ENCODE measurements around the gene SNX11.

Gene SNX11

GRCh38 chr17:48100591-48101011, 7.0 kb upstream of the SNX11 start:
- TF ChIP-seq, protein P1, sequence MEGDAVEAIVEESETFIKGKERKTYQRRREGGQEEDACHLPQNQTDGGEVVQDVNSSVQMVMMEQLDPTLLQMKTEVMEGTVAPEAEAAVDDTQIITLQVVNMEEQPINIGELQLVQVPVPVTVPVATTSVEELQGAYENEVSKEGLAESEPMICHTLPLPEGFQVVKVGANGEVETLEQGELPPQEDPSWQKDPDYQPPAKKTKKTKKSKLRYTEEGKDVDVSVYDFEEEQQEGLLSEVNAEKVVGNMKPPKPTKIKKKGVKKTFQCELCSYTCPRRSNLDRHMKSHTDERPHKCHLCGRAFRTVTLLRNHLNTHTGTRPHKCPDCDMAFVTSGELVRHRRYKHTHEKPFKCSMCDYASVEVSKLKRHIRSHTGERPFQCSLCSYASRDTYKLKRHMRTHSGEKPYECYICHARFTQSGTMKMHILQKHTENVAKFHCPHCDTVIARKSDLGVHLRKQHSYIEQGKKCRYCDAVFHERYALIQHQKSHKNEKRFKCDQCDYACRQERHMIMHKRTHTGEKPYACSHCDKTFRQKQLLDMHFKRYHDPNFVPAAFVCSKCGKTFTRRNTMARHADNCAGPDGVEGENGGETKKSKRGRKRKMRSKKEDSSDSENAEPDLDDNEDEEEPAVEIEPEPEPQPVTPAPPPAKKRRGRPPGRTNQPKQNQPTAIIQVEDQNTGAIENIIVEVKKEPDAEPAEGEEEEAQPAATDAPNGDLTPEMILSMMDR (conservative IDR thresholded peaks at IDR 0.05) = no peak
- TF ChIP-seq ZFX (IDR thresholded peaks at IDR 0.05) = no peak
- H3K27ac ChIP-seq = peak overlapping the region; percentile 96

GRCh38 chr17:48101012-48101720, 6.4 kb upstream of the SNX11 start, which contains the start of gene CBX1:
TSS of gene CBX1 (minus strand) at chr17:48101478. CDS start at chr17:48077004, 24,474 bp downstream.
- H3K27ac ChIP-seq = peak within 1 kb of the TSS; percentile 96

DNA sequence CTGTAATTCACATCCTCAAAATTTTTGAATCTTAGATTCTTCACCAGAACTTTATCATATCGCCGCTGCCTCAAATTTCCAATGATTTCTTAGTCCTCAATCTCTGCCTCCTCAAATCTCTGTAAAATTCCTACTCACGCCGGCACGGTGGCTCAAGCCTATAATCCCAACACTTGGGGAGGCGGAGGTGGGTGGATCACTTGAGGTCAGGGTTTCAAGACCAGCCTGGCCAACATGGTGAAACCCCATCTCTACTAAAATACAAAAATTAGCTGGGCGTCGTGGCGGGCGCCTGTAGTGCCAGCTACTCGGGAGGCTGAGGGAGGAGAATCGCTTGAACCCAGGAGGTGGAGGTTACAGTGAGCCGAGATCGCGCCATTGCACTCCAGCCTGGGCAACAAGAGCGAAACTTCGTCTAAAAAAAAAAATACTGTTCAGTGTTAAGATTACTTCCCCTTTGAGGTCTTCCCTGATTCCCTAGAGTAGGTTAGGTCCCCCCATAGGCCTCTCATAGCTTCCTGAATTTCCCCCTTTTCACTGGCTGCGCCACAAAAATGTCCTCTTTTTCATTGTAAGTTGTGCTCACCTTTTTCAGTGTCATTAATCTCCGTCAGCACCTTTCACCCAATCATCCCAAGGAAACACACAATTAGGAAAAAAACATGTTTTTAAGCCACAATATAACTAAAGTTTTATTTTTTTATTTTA, 5.4 kb upstream of the SNX11 start:
- H3K27ac ChIP-seq = peak overlapping the region; percentile 96
- no peak for TF ChIP-seq ZFX (IDR thresholded peaks at IDR 0.05)

More at GRCh38 chr17:48101012-48101720, 6.4 kb upstream of the SNX11 start, which contains the start of gene CBX1:
- TF ChIP-seq, protein P1 (conservative IDR thresholded peaks at IDR 0.05) = no peak
- peak; percentile 72; the same call in 1 of the 2 replicates for TF ChIP-seq ZFX (IDR thresholded peaks at IDR 0.05)

DNA sequence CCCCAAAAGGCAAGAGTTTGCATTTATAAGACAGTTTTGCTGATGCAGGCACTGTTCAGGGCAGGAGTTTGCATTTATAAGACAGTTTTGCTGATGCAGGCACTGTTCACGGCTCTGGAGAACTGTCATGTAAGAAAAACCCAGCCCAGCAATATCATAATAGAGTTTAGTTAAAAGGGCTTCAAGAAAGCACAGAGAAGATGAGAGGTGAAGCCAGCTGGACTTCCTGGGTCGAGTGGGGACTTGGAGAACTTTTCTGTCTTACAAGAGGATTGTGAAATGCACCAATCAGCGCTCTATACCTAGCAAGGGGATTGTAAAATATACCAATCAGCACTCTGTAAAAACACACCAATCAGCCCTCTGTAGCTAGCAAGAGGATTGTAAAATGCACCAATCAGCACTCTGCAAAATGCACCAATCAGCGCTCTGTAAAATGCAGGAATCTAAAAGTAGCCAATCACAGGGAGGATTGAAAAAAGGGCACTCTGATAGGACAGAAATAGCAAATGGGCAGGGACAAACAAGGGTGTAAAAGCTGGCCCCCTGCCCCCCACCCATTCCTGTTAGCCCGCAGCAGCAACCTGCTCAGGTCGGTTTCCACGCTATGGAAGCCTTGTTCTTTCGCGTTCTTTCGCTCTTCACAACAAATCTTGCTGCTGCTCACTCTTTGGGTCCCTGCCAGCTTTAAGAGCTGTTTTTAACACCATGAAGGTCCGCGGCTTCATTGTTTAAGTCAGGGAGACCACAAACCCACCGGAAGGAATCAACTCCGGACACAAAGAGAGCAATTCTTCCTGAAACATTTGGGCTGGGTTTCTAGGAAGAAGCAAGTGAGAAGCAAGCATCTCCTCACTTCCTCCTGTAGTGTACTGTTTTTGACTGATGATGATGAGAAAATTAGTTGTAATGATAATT, 4.5 kb upstream of the SNX11 start:
- no peak overlapping the region for H3K27ac ChIP-seq
- TF ChIP-seq ZFX (IDR thresholded peaks at IDR 0.05) = no peak
- TF ChIP-seq, protein P1 (conservative IDR thresholded peaks at IDR 0.05) = no peak

- TF ChIP-seq, protein P1 (conservative IDR thresholded peaks at IDR 0.05) = no peak
- no peak overlapping the region for H3K27ac ChIP-seq
These were observed 3.1 kb upstream of the SNX11 start for GRCh38 chr17:48104440-48104839.

- H3K27ac ChIP-seq = peak overlapping the region; percentile 77
These were observed 797 bp upstream of the SNX11 start for GRCh38 chr17:48106802-48107136.

DNA sequence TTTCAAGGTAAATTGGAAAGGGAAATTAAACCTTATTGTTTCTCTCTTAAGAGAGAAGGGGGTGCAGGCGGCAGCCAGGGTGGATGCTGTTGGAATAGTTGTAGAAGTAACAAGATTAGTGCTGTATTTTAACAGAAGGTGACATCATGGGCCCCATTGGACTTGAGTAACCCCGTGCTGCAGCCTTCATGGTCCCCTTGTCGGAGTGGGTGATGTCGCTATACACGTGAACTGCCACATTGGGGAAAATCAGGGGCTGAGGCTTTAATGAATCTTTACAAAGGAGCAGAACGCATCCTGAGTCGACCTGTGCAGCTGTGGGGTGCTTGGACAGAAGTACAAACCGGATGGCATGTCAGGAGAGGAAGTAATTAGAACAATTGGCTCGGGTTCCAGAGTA, 3.2 kb downstream of the SNX11 start:
- TF ChIP-seq ZFX (IDR thresholded peaks at IDR 0.05) = no peak
- TF ChIP-seq, protein P1 (conservative IDR thresholded peaks at IDR 0.05) = no peak
- H3K27ac ChIP-seq = no peak overlapping the region

More at GRCh38 chr17:48106802-48107136, 797 bp upstream of the SNX11 start:
- no peak for TF ChIP-seq ZFX (IDR thresholded peaks at IDR 0.05)
- TF ChIP-seq, protein P1 (conservative IDR thresholded peaks at IDR 0.05) = no peak

All from C4-2B (cell line).